Activated CD8-positive, alpha-beta memory T cell treated with anti-CD3 and anti-CD28 coated beads for 4 hours (primary cell): ENCODE measurements around the gene ATP11B.
"Not testable (repeated sequence)": the region's sequence is repeated elsewhere in the genome, so short reads cannot be mapped to it uniquely, and the experiment has no call there.

Experiments used
- DNase-seq, 2 donors: peaks; one replicate each; pipeline ENCODE4 v3.0.0-alpha.2; 2020; ENCODE audit warnings: low read depth in 2 of 2

Gene ATP11B

GRCh38 chr3:182795389-182795782 lies 2.1 kb downstream of the ATP11B start:
- DNase-seq = peak; percentile 2 to 11

- no peak for DNase-seq
Measured at GRCh38 chr3:182796310-182796709, 3.0 kb downstream of the ATP11B start.

GRCh38 chr3:182797876-182798275 lies 4.6 kb downstream of the ATP11B start:
- DNase-seq = no peak

GRCh38 chr3:182799143-182799542 lies 5.8 kb downstream of the ATP11B start:
- not testable (repeated sequence) for DNase-seq

- no peak for DNase-seq
Measured at GRCh38 chr3:182800508-182800907, 7.2 kb downstream of the ATP11B start.

GRCh38 chr3:182802413-182803390 lies 9.4 kb downstream of the ATP11B start:
- no peak for DNase-seq

- DNase-seq = no peak
Measured at GRCh38 chr3:182803596-182803995, 10.3 kb downstream of the ATP11B start.

- no peak for DNase-seq
Measured at GRCh38 chr3:182807061-182807460, 13.8 kb downstream of the ATP11B start.

GRCh38 chr3:182808041-182808770 lies 14.9 kb downstream of the ATP11B start:
- no peak for DNase-seq

- no peak for DNase-seq
Measured at GRCh38 chr3:182809531-182809930, 16.2 kb downstream of the ATP11B start.

GRCh38 chr3:182810574-182811268 lies 17.4 kb downstream of the ATP11B start:
- DNase-seq = no peak

- no peak for DNase-seq
Measured at GRCh38 chr3:182811269-182811596, 17.9 kb downstream of the ATP11B start.

GRCh38 chr3:182812123-182812522 lies 18.8 kb downstream of the ATP11B start:
- no peak for DNase-seq

- DNase-seq = no peak
Measured at GRCh38 chr3:182814419-182815062, 21.2 kb downstream of the ATP11B start.

- DNase-seq = no peak
Measured at GRCh38 chr3:182816181-182816580, 22.9 kb downstream of the ATP11B start.

- DNase-seq = no peak
Measured at GRCh38 chr3:182818296-182818978, 25.1 kb downstream of the ATP11B start.

GRCh38 chr3:182821221-182821981 lies 28.1 kb downstream of the ATP11B start:
- no peak for DNase-seq

- DNase-seq = not testable (repeated sequence)
Measured at GRCh38 chr3:182822260-182822659, 29.0 kb downstream of the ATP11B start.

GRCh38 chr3:182824957-182825356 lies 31.7 kb downstream of the ATP11B start:
- no peak for DNase-seq

- no peak for DNase-seq
Measured at GRCh38 chr3:182829761-182830405, 36.6 kb downstream of the ATP11B start.
